ENCODE results near the gene PBX3. TPM values are rescaled to one million over a fixed set of nuclear protein-coding genes. Genes with fewer than 3 reads are reported as not detected.

PBX3 gene
- total and polyA plus RNA-seq, 9 donors, result 52.6 to 199 (median 119) TPM

- no peak for DNase-seq
- H3K4me3 ChIP-seq, result no peak overlapping the region
These were observed 5.0 kb downstream of the PBX3 start for GRCh38 chr9:125752070-125752628.

GRCh38 chr9:125754096-125754495 is 6.9 kb downstream of the PBX3 start:
- intact Hi-C loops (cut with DNase I), result no loop called here
- H3K4me1 ChIP-seq (ENCODE audit: insufficient read depth), result peaks cover 5% of the 10 kb centered on the region
- 32 to 38% (median 37%) methylated on average over 2 of the region's 2 CpGs for WGBS, 3 donors
- H3K27me3 ChIP-seq, result no peaks in the 10 kb centered on the region
- TF ChIP-seq POLR2A (IDR thresholded peaks at IDR 0.05) (no peak), EP300 (IDR thresholded peaks at IDR 0.05) (no peak), CTCF (IDR thresholded peaks at IDR 0.05) (no peak)
- no peak for DNase-seq
- no peaks in the 10 kb centered on the region for H3K36me3 ChIP-seq
- H3K9me3 ChIP-seq, result no peaks in the 10 kb centered on the region
- no peak overlapping the region for H3K27ac ChIP-seq
- H3K4me3 ChIP-seq, result no peak overlapping the region

More at GRCh38 chr9:125752070-125752628, 5.0 kb downstream of the PBX3 start:
- intact Hi-C loops (cut with DNase I), result no loop called here
- Histone ChIP-seq H3K36me3 (no peaks in the 10 kb centered on the region), H3K27me3 (no peaks in the 10 kb centered on the region), H3K4me1 (ENCODE audit: insufficient read depth) (peaks cover 5% of the 10 kb centered on the region), H3K9me3 (no peaks in the 10 kb centered on the region), H3K27ac (peak overlapping the region in 1 of 2 donors; percentile 19)
- TF ChIP-seq EP300 (IDR thresholded peaks at IDR 0.05) (no peak), POLR2A (IDR thresholded peaks at IDR 0.05) (no peak), CTCF (IDR thresholded peaks at IDR 0.05) (no peak)
- WGBS, 3 donors, result 37 to 66% (median 47%) methylated on average over 3 of the region's 3 CpGs

- DNase-seq, result no peak
- no peaks in the 10 kb centered on the region for H3K9me3 ChIP-seq
- H3K36me3 ChIP-seq, result no peaks in the 10 kb centered on the region
- intact Hi-C loops (cut with DNase I), result no loop called here
- H3K4me1 ChIP-seq (ENCODE audit: insufficient read depth), result peaks cover 5% of the 10 kb centered on the region
- no peaks in the 10 kb centered on the region for H3K27me3 ChIP-seq
- TF ChIP-seq POLR2A (IDR thresholded peaks at IDR 0.05) (no peak), CTCF (IDR thresholded peaks at IDR 0.05) (no peak), EP300 (IDR thresholded peaks at IDR 0.05) (no peak)
- WGBS, 3 donors, result 31 to 51% (median 31%) methylated on average over 1 of the region's 1 CpG
- H3K4me3 ChIP-seq, result no peak overlapping the region
- H3K27ac ChIP-seq, result no peak overlapping the region
These were observed 8.2 kb downstream of the PBX3 start for GRCh38 chr9:125755340-125755739.

- no peaks in the 10 kb centered on the region for H3K36me3 ChIP-seq
- DNase-seq, result no peak
- no peaks in the 10 kb centered on the region for H3K27me3 ChIP-seq
- H3K27ac ChIP-seq, result no peak overlapping the region
- no peak overlapping the region for H3K4me3 ChIP-seq
- peaks cover 5% of the 10 kb centered on the region for H3K4me1 ChIP-seq (ENCODE audit: insufficient read depth)
- WGBS, 3 donors, result 89 to 95% (median 92%) methylated on average over 4 of the region's 4 CpGs
- intact Hi-C loops (cut with DNase I), result no loop called here
- TF ChIP-seq CTCF (IDR thresholded peaks at IDR 0.05), result no peak
- TF ChIP-seq POLR2A (IDR thresholded peaks at IDR 0.05), result no peak
- no peak for TF ChIP-seq EP300 (IDR thresholded peaks at IDR 0.05)
- no peaks in the 10 kb centered on the region for H3K9me3 ChIP-seq
These were observed 9.3 kb downstream of the PBX3 start for GRCh38 chr9:125756518-125756917.

Measured in ovary (tissue), 9 donors.